Esophagus muscularis mucosa (tissue), 3 donors: Measurements from ENCODE around the gene PKP1.

Experiments
- EP300 ChIP-seq: sonication (generic); formaldehyde crosslinking; IDR thresholded peaks from one replicate; pipeline ENCODE4 v1.6.1; 2017; ENCODE audit warnings: antibody characterized with exemption
- TF ChIP-seq, protein P1 (sequence below), 3 experiments: fragments of 200-600 bp in 2 of 3; fragments of 450-650 bp in 1 of 3; sonication (generic) in 2 of 3; IDR thresholded peaks; one replicate each; pipeline ENCODE4 v1.5.1; 2017 to 2019; ENCODE audit warnings: antibody characterized with exemption in 3 of 3, mild to moderate bottlenecking in 2 of 3, moderate library complexity in 1 of 3

DNA sequence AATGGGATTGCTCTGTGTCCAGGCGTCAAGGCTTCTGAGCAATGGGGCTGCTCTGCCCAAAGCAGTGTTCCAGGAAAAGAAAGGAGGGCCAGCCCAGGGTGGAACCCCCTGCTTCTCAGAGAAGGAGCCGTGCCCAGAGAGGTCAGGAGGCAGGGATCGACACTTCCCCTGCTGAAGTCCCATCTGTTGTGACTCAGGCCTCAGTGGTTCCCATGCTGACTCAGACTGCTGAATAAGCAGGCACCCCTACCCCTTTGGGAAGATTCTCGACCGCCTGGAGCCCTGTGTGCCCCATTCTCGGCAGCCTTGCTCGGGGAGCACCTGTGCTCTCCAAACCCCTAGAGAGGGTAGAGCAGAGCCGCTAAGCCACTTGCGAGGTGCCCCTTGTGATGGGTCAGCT is 23.9 kb downstream of the PKP1 start:
- TF ChIP-seq, protein P1, sequence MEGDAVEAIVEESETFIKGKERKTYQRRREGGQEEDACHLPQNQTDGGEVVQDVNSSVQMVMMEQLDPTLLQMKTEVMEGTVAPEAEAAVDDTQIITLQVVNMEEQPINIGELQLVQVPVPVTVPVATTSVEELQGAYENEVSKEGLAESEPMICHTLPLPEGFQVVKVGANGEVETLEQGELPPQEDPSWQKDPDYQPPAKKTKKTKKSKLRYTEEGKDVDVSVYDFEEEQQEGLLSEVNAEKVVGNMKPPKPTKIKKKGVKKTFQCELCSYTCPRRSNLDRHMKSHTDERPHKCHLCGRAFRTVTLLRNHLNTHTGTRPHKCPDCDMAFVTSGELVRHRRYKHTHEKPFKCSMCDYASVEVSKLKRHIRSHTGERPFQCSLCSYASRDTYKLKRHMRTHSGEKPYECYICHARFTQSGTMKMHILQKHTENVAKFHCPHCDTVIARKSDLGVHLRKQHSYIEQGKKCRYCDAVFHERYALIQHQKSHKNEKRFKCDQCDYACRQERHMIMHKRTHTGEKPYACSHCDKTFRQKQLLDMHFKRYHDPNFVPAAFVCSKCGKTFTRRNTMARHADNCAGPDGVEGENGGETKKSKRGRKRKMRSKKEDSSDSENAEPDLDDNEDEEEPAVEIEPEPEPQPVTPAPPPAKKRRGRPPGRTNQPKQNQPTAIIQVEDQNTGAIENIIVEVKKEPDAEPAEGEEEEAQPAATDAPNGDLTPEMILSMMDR (IDR thresholded peaks at IDR 0.05), result no peak
- no peak for TF ChIP-seq EP300
